ENCODE data around the gene MMP17.

DNA sequence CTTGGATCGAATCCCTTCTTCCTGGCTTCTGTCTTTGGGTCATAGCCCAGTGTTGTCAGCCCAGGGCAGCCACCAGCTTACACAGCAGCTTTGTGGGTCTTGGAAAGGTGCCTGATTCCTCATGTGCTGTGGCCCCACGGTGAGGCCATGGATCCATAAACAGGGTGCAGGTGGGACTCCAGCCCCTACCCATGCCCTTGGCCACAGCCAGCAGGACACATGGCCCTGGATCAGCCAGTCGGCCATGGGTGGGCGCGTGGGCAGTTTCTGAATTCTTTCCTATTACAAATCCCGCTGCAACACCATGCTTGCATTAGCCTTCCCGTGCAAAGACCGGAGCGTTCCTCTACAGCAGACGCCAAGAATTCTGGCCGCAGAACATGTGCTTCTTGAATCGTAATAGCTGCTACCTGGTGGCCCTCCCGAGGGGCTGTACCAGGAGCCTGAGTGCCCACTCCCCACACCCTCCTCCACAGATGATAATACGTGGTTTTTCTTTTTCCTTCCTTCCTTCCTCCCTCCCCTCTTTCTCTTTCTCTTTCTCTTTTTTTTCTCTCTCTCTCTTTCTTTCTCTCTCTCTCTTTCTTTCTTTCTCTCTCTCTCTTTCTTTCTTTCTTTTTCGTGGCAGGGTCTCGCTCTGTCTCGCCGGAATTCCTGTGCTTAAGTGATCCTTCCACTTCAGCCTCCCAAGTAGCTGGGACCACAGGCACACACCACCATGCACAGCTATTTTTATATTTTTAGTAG lies 2.9 kb upstream of the MMP17 start:
- TF ChIP-seq, protein P1, sequence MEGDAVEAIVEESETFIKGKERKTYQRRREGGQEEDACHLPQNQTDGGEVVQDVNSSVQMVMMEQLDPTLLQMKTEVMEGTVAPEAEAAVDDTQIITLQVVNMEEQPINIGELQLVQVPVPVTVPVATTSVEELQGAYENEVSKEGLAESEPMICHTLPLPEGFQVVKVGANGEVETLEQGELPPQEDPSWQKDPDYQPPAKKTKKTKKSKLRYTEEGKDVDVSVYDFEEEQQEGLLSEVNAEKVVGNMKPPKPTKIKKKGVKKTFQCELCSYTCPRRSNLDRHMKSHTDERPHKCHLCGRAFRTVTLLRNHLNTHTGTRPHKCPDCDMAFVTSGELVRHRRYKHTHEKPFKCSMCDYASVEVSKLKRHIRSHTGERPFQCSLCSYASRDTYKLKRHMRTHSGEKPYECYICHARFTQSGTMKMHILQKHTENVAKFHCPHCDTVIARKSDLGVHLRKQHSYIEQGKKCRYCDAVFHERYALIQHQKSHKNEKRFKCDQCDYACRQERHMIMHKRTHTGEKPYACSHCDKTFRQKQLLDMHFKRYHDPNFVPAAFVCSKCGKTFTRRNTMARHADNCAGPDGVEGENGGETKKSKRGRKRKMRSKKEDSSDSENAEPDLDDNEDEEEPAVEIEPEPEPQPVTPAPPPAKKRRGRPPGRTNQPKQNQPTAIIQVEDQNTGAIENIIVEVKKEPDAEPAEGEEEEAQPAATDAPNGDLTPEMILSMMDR (IDR thresholded peaks at IDR 0.05; ENCODE audit: low read length): no peak
- no peak for TF ChIP-seq EZH2 (IDR thresholded peaks at IDR 0.05; ENCODE audit: borderline replicate concordance, low read length)

All from OCI-LY1 (cell line).